ENCODE measurements around the gene FCSK. TPM values are rescaled to one million over a fixed set of nuclear protein-coding genes. Genes with fewer than 3 reads are reported as not detected.
"Not testable (repeated sequence)": the region's sequence is repeated elsewhere in the genome, so short reads cannot be mapped to it uniquely, and the experiment has no call there.

Gene FCSK
- total RNA-seq, 1 experiment from 2014 or later = 11.2 TPM

- CTCF ChIA-PET = interaction anchor here (0.6 kb wide), 1 partner anchor 192 kb away, joined by 3 read pairs; no protein-coding TSS in a partner anchor
- Histone ChIP-seq H3K36me3 (ENCODE audit: insufficient read depth, low read length, poor library complexity, severe bottlenecking) (peaks cover 34% of the 10 kb centered on the region), H3K27me3 (replicated peaks; ENCODE audit: insufficient read depth, low read depth, low read length, poor library complexity) (no peaks in the 10 kb centered on the region), H3K9me3 (ENCODE audit: low read depth, low read length, poor library complexity, severe bottlenecking) (no peaks in the 10 kb centered on the region), H3K4me3 (ENCODE audit: low read depth, low read length, poor library complexity, severe bottlenecking) (peak within 1 kb of the TSS; percentile 67), H3K27ac (ENCODE audit: low read depth, low read length, poor library complexity, severe bottlenecking) (peak within 1 kb of the TSS; percentile 93), H3K4me1 (ENCODE audit: insufficient read depth, low read length, poor library complexity, severe bottlenecking) (peaks cover 33% of the 10 kb centered on the region)
- peak; percentile 83 for DNase-seq (ENCODE audit: low spot score)
- POLR2A ChIA-PET (ENCODE audit: low non-redundant PET) = interaction anchor here (0.7 kb wide), 1 partner anchor 89 kb away, joined by 3 read pairs; no protein-coding TSS in a partner anchor
- intact Hi-C loops (cut with micrococcal nuclease; ENCODE audit: unreplicated experiment) = loop anchor here (2.0 to 10.0 kb wide), 3 partner anchors 131 to 237 kb away; partner anchors contain the start of gene AARS1
- TF ChIP-seq EZH2 (IDR thresholded peaks at IDR 0.05; ENCODE audit: borderline replicate concordance, low read depth, low read length, poor library complexity, severe bottlenecking) = no peak
- no peak for TF ChIP-seq CTCF (conservative IDR thresholded peaks at IDR 0.05; ENCODE audit: low read depth, low read length)
- no TSS peak for BruUV-seq (replicated peaks)
Measured at GRCh38 chr16:70523743-70524398, 69.5 kb downstream of the FCSK start, which contains the start of gene SF3B3. SF3B3 (plus strand) TSS chr16:70523816; CDS start chr16:70526657, 2,841 bp downstream.

GRCh38 chr16:70524399-70524825 lies 70.0 kb downstream of the FCSK start:
- POLR2A ChIA-PET (ENCODE audit: low non-redundant PET) = interaction anchor here (0.7 kb wide), 1 partner anchor 167 kb away, joined by 11 read pairs; no protein-coding TSS in a partner anchor

GRCh38 chr16:70526403-70526802 lies 72.0 kb downstream of the FCSK start:
- peaks cover 59% of the 10 kb centered on the region for H3K36me3 ChIP-seq (ENCODE audit: insufficient read depth, low read length, poor library complexity, severe bottlenecking)
- POLR2A ChIA-PET (ENCODE audit: low non-redundant PET) = no interaction called here

More at GRCh38 chr16:70524399-70524825, 70.0 kb downstream of the FCSK start:
- DNase-seq (ENCODE audit: low spot score) = peak; percentile 53
- H3K36me3 ChIP-seq (ENCODE audit: insufficient read depth, low read length, poor library complexity, severe bottlenecking) = peaks cover 40% of the 10 kb centered on the region
- H3K4me1 ChIP-seq (ENCODE audit: insufficient read depth, low read length, poor library complexity, severe bottlenecking) = peaks cover 34% of the 10 kb centered on the region
- CTCF ChIA-PET; H3K27me3 ChIP-seq (replicated peaks; ENCODE audit: insufficient read depth, low read depth, low read length, poor library complexity); H3K9me3 ChIP-seq (ENCODE audit: low read depth, low read length, poor library complexity, severe bottlenecking): not testable (repeated sequence)
- H3K4me3 ChIP-seq (ENCODE audit: low read depth, low read length, poor library complexity, severe bottlenecking) = peak overlapping the region; percentile 67
- intact Hi-C loops (cut with micrococcal nuclease; ENCODE audit: unreplicated experiment) = loop anchor here (5.0 to 10.0 kb wide), 2 partner anchors 130 to 237 kb away; partner anchors contain the start of gene AARS1
- H3K27ac ChIP-seq (ENCODE audit: low read depth, low read length, poor library complexity, severe bottlenecking) = peak overlapping the region; percentile 93
- TSS peak; percentile 80 for BruUV-seq (replicated peaks)

More at GRCh38 chr16:70526403-70526802, 72.0 kb downstream of the FCSK start:
- intact Hi-C loops (cut with micrococcal nuclease; ENCODE audit: unreplicated experiment) = loop anchor here (10.0 kb wide), 1 partner anchor 128 kb away; no protein-coding TSS in a partner anchor
- BruUV-seq (replicated peaks) = no TSS peak
- Histone ChIP-seq H3K27me3 (replicated peaks; ENCODE audit: insufficient read depth, low read depth, low read length, poor library complexity) (no peaks in the 10 kb centered on the region), H3K27ac (ENCODE audit: low read depth, low read length, poor library complexity, severe bottlenecking) (no peak overlapping the region), H3K4me3 (ENCODE audit: low read depth, low read length, poor library complexity, severe bottlenecking) (peak overlapping the region; percentile 67), H3K9me3 (ENCODE audit: low read depth, low read length, poor library complexity, severe bottlenecking) (no peaks in the 10 kb centered on the region), H3K4me1 (ENCODE audit: insufficient read depth, low read length, poor library complexity, severe bottlenecking) (peaks cover 31% of the 10 kb centered on the region)
- DNase-seq (ENCODE audit: low spot score) = no peak
- CTCF ChIA-PET = no interaction called here
- TF ChIP-seq EZH2 (IDR thresholded peaks at IDR 0.05; ENCODE audit: borderline replicate concordance, low read depth, low read length, poor library complexity, severe bottlenecking) = no peak
- no peak for TF ChIP-seq CTCF (conservative IDR thresholded peaks at IDR 0.05; ENCODE audit: low read depth, low read length)

Measured in A673 (cell line).